Activated naive CD8-positive, alpha-beta T cell (primary cell): ENCODE measurements around the gene PLXNA1.

Experiments used
- H3K27ac Mint-ChIP-seq: one replicate; pipeline ENCODE4 v1.8.0; 2021; ENCODE audit warnings: mixed read lengths
- H3K27me3 Mint-ChIP-seq: one replicate; pipeline ENCODE4 v1.8.0; 2021; ENCODE audit warnings: mixed read lengths
- H3K36me3 Mint-ChIP-seq: one replicate; pipeline ENCODE4 v1.8.0; 2021; ENCODE audit warnings: mixed read lengths
- H3K4me1 Mint-ChIP-seq: one replicate; pipeline ENCODE4 v1.8.0; 2021; ENCODE audit warnings: low read depth, mixed read lengths
- H3K4me3 Mint-ChIP-seq: one replicate; pipeline ENCODE4 v1.8.0; 2021; ENCODE audit warnings: mild to moderate bottlenecking, mixed read lengths
- H3K9me3 Mint-ChIP-seq: one replicate; pipeline ENCODE4 v1.8.0; 2021; ENCODE audit warnings: low read depth, mixed read lengths

PLXNA1 gene

DNA sequence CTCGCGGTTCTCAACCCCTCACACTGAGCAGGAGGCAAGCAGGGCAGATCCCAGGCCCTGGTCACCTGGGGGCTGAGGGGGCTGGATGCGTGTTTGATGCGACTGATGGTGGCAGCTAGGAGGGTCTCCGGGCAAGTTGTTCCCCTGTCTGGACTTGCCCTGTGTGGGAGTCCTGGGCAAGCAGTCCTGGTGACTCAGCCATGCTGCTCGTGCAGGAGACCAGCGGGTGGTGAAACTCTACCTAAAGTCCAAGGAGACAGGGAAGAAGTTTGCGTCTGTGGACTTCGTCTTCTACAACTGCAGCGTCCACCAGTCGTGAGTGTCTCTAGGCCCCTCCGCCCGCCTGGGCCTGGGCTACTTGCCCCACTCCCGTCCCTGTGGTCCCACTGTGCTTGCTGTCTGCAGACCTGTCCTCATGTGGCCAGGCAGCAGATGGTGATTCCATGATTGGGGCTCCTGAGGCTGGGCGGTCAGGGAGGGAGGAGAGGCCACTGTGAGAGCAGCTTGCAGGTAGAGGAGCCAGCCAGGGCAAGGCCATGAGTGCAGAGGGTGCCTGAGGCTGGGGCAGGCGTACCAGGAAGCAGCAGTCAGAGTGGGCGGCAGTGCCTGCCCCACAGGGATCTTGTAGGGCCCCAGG lies 23.1 kb downstream of the PLXNA1 start:
- Mint-ChIP-seq H3K9me3 (no peaks in the 10 kb centered on the region), H3K27me3 (no peaks in the 10 kb centered on the region), H3K4me1 (no peaks in the 10 kb centered on the region), H3K27ac (no peak overlapping the region), H3K4me3 (no peak overlapping the region), H3K36me3 (no peaks in the 10 kb centered on the region)

DNA sequence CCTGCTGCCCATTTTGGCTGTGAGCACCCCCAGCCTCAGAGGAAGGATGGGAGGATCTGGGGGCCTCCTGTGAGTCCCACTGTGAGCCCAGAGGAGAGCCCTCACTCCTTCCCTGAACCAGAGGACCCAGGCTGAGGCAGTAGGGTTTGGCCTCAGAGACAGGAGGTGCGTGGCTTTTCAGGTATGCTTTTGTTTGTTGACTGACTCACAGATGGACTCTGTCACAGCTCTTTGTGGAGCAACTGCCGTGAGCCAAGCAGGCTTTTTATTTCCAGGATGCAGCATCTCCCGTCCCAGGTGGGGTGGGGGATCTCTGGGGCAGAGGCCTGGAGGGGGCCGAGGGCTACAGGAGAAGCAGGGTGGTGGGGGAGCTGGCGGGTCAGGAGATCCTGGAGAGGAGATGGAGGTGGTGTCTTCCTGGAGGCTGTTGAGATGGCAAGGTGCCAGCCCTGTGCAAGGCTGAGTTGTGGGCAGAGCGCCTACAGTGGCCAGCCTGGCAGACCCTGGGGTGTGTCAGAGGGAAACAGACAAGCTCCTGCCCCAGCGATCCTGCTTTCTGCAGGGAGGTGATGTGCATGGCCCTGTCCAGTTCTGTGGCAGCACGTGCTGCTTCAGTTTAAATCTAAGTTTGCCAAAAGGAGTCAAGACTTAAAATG lies 24.0 kb downstream of the PLXNA1 start:
- Mint-ChIP-seq H3K36me3 (no peaks in the 10 kb centered on the region), H3K27me3 (no peaks in the 10 kb centered on the region), H3K9me3 (no peaks in the 10 kb centered on the region), H3K4me3 (no peak overlapping the region), H3K27ac (no peak overlapping the region), H3K4me1 (no peaks in the 10 kb centered on the region)

DNA sequence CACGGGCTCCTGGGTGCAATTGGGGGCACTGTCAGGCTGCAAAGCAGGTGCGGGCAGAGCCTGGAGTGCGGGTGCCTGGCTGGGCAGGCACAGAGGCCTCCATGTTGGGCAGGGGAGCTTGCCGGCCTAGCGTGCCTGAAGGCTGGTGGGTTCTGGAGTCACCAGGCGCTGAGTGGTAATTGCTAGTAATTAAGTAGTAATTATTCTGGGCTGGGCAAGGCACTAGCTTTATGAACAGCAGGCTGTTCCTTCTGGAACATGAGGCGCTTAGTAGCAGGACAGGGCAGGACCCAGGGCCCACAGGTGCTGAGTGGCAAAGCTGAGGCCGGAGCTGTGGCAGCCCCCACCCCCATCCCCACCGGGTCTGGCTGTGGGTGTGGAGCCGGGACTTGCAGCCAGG lies 25.3 kb downstream of the PLXNA1 start:
- no peaks in the 10 kb centered on the region for H3K36me3 Mint-ChIP-seq
- H3K9me3 Mint-ChIP-seq, result no peaks in the 10 kb centered on the region
- H3K27ac Mint-ChIP-seq, result no peak overlapping the region
- no peaks in the 10 kb centered on the region for H3K27me3 Mint-ChIP-seq
- no peak overlapping the region for H3K4me3 Mint-ChIP-seq
- H3K4me1 Mint-ChIP-seq, result no peaks in the 10 kb centered on the region

DNA sequence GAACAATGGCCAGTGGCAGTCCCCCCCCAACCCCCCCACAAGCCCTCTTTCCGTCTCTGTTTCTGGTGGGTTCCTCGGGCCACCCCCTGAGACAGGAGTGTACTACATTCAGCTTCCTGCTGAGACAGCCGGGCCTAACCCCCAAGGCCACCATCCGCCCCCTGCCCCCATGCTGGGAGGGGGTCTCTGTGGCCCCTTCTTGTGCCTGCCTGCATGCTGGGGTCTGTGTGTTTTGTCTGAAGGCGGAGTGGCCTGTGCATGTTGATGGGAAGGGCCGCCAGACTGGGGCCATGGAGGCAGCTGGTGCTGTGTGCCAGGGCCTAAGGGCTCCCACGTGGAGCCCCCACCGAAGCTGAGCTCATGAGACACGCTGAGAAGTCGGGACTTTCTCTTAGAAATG lies 26.6 kb downstream of the PLXNA1 start:
- no peaks in the 10 kb centered on the region for H3K4me1 Mint-ChIP-seq
- H3K4me3 Mint-ChIP-seq, result no peak overlapping the region
- no peaks in the 10 kb centered on the region for H3K9me3 Mint-ChIP-seq
- no peak overlapping the region for H3K27ac Mint-ChIP-seq
- H3K36me3 Mint-ChIP-seq, result no peaks in the 10 kb centered on the region
- H3K27me3 Mint-ChIP-seq, result no peaks in the 10 kb centered on the region

DNA sequence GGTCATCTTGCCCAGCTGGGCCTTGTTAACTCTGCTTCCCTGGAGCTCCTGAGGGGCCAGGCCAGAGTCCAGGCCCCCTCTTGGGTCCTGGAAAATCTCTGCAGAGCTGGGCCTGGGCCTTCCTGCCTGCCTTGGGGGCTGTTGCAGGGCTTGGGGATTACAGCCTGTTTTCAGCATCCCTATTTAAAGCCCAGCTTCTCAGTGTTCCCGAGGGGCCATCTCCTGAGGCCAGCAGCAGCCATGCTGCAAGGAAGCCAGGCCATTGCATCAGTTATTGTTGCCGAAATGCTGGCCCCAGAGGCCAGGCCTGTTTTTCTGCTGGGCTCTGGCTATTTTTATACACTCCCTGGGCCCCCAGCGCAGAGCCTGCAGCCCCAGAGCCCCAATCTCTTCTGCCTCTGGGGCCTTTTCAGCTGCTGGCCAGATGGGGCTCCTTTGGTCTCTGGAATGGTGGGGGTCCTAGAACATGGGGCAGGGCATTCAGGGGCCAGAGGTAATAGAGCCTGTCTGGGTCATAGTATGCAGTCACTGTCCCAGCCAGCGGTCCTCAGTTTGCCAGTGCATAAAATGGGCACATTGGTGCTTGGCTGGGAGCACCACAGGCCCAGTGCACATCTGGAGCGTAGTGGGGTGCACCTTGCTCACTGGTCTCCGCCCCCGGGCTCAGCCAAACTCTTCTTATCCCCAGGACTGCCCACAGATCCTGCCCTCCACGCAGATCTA lies 28.5 kb downstream of the PLXNA1 start:
- Mint-ChIP-seq H3K4me1 (no peaks in the 10 kb centered on the region), H3K27me3 (no peaks in the 10 kb centered on the region), H3K9me3 (no peaks in the 10 kb centered on the region), H3K4me3 (no peak overlapping the region), H3K27ac (no peak overlapping the region), H3K36me3 (no peaks in the 10 kb centered on the region)

DNA sequence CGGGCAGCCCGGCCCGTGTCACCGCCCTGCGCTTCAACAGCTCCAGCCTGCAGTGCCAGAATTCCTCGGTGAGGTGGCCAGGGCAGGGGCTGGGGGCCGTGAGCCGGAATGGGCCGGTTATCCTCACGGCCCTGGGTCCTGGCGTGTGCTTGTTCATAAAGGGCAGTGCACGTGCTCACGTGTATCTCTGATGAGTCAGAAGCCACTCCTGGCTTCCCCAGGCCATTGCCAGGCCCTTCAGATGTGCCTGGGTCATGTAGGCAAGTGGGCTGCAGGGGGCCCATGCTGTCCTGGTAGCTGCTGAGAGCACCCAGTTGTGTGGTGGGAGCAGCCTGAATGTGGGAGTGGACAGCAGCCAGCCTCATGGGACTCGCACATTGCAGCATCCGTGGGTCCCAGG lies 29.2 kb downstream of the PLXNA1 start:
- H3K36me3 Mint-ChIP-seq, result no peaks in the 10 kb centered on the region
- no peak overlapping the region for H3K4me3 Mint-ChIP-seq
- no peaks in the 10 kb centered on the region for H3K4me1 Mint-ChIP-seq
- no peaks in the 10 kb centered on the region for H3K27me3 Mint-ChIP-seq
- H3K9me3 Mint-ChIP-seq, result no peaks in the 10 kb centered on the region
- no peak overlapping the region for H3K27ac Mint-ChIP-seq

DNA sequence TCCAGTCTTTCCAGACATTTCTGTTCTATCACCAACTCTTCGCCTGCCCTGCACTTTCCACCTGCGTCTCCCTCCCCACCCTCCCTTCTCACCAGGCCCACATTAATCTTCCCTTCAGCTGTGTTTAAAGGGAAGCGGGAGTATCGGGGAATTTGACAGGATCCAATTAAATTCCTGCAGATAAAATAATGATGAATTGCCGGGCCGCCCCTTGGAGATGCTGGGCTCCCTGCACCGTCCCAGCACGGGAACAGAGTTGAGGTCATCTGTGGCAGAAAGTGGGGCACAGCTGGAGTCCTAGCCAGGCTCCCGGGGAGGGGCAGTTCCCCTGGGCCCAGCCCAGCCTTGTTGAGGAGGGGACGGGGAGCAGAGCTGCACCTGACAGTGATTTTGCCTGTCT lies 30.3 kb downstream of the PLXNA1 start:
- H3K36me3 Mint-ChIP-seq, result no peaks in the 10 kb centered on the region
- no peaks in the 10 kb centered on the region for H3K9me3 Mint-ChIP-seq
- no peaks in the 10 kb centered on the region for H3K27me3 Mint-ChIP-seq
- no peaks in the 10 kb centered on the region for H3K4me1 Mint-ChIP-seq
- no peak overlapping the region for H3K27ac Mint-ChIP-seq
- no peak overlapping the region for H3K4me3 Mint-ChIP-seq

DNA sequence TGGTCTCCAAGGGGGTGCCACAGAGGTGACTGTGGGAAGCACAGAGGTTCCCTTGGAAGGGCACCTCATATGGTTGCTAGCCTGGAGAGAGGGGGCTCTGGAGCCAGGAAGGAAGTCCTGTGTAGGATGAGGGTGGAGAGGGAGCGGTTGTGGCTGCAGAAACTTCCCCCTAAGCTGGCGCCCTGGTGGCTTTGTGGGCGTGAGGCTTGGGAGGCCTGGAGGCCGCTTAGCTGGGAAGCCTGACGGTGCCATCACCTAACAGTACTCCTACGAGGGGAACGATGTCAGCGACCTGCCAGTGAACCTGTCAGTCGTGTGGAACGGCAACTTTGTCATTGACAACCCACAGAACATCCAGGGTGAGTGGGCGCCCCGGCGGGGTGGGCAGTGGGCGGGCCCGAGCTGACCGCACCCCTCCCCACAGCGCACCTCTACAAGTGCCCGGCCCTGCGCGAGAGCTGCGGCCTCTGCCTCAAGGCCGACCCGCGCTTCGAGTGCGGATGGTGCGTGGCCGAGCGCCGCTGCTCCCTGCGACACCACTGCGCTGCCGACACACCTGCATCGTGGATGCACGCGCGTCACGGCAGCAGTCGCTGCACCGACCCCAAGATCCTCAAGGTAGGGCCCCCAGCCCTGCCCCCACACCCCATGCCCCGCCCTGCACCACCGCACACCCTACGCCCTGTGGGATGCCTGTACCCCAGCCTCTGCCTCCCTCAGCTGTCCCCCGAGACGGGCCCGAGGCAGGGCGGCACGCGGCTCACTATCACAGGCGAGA lies 31.0 kb downstream of the PLXNA1 start:
- Mint-ChIP-seq H3K4me1 (no peaks in the 10 kb centered on the region), H3K27ac (no peak overlapping the region), H3K36me3 (no peaks in the 10 kb centered on the region), H3K4me3 (no peak overlapping the region), H3K27me3 (no peaks in the 10 kb centered on the region), H3K9me3 (no peaks in the 10 kb centered on the region)

DNA sequence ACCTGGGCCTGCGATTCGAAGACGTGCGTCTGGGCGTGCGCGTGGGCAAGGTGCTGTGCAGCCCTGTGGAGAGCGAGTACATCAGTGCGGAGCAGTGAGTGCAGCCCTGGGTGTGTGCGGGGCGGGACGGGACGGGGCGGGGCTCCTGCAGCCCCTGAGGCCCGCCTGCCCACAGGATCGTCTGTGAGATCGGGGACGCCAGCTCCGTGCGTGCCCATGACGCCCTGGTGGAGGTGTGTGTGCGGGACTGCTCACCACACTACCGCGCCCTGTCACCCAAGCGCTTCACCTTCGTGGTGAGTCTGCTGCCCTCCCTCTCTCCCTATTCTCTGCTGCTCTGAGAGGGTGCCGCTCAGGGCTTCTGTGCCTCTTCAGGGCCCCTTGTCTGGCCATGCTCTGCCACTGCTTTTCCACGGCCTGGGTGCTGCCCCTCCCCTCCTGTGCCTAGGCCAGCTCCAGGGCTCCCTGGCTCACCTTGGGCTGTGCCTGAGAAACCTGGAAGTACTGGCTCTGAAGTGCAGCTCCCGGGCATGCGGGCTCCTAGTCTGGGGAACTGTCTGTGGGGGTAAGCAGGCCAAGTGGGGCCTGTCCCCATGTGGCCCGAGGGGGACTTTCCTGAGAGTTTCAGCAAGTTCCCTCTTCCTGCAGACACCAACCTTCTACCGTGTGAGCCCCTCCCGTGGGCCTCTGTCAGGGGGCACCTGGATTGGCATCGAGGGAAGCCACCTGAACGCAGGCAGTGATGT lies 31.8 kb downstream of the PLXNA1 start:
- H3K36me3 Mint-ChIP-seq, result no peaks in the 10 kb centered on the region
- H3K4me3 Mint-ChIP-seq, result no peak overlapping the region
- no peaks in the 10 kb centered on the region for H3K4me1 Mint-ChIP-seq
- H3K27me3 Mint-ChIP-seq, result no peaks in the 10 kb centered on the region
- H3K9me3 Mint-ChIP-seq, result no peaks in the 10 kb centered on the region
- no peak overlapping the region for H3K27ac Mint-ChIP-seq

DNA sequence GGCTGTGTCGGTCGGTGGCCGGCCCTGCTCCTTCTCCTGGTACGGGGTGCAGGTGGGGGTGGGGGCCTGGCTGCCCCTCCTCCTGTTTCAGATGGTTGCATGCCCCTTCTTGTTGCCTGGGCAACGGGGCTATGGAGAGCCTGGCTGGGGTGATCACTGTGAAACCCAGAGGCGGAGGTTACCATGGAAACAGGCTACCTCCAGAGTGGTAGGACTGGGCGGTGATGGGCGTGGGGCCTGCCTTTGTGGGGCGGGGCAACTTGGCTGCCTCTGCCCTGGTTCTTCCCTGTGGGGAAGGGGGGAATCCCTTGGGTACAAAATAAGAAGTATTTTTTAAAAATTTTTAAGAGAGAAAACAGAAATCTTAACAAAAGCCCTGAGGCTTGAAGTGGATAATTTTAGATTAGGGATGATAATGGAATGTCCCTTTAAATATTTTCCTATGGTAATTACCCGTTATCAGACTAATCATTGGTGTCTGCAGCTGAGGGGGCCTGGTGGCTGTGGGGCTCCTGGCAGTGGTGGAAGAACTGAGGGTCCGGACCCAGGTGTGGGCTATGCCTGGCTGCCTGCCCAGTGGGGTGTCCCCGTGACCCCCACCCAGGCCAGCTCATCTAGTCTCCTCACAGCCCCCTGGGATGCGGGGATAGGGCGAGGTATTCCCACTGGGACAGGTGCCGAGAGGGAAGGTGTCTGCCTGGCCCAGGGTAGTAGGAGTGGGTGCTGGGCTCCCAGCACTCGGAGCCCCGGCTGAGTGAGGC lies 32.5 kb downstream of the PLXNA1 start:
- Mint-ChIP-seq H3K4me3 (no peak overlapping the region), H3K27ac (no peak overlapping the region), H3K27me3 (no peaks in the 10 kb centered on the region), H3K36me3 (no peaks in the 10 kb centered on the region), H3K4me1 (no peaks in the 10 kb centered on the region), H3K9me3 (no peaks in the 10 kb centered on the region)

DNA sequence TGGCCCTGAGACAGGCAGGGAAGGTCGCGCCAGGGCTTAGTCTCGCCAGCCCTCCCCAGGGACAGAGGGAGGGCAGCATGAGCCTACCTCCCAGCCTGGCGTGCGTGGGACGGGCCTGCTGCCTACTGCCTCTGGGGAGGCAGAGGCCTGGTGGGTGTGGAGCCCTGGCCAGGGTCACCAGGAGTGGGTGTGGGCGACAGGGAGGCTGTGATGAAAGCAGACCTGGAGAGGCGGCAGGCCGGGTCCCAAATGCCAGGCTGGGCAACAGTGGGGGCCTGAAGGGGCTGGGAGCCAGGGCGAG lies 33.1 kb downstream of the PLXNA1 start:
- no peaks in the 10 kb centered on the region for H3K36me3 Mint-ChIP-seq
- H3K9me3 Mint-ChIP-seq, result no peaks in the 10 kb centered on the region
- no peaks in the 10 kb centered on the region for H3K27me3 Mint-ChIP-seq
- H3K27ac Mint-ChIP-seq, result no peak overlapping the region
- H3K4me1 Mint-ChIP-seq, result no peaks in the 10 kb centered on the region
- no peak overlapping the region for H3K4me3 Mint-ChIP-seq

DNA sequence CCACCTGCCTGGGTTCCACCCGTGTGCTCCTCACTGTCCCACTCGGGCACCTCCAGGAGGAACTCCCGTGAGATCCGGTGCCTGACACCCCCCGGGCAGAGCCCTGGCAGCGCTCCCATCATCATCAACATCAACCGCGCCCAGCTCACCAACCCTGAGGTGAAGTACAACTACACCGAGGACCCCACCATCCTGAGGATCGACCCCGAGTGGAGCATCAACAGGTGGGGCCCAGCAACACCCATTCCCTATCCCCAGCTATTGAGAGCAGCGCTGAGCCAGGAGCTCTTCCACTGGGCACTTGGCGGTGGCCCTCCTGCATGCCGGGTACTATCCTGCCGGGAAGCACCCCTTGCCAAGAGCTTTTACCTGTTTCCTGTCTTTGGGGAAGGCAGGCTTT lies 33.5 kb downstream of the PLXNA1 start:
- H3K9me3 Mint-ChIP-seq, result no peaks in the 10 kb centered on the region
- H3K27ac Mint-ChIP-seq, result no peak overlapping the region
- no peak overlapping the region for H3K4me3 Mint-ChIP-seq
- H3K36me3 Mint-ChIP-seq, result peaks cover 4% of the 10 kb centered on the region
- H3K27me3 Mint-ChIP-seq, result no peaks in the 10 kb centered on the region
- no peaks in the 10 kb centered on the region for H3K4me1 Mint-ChIP-seq

DNA sequence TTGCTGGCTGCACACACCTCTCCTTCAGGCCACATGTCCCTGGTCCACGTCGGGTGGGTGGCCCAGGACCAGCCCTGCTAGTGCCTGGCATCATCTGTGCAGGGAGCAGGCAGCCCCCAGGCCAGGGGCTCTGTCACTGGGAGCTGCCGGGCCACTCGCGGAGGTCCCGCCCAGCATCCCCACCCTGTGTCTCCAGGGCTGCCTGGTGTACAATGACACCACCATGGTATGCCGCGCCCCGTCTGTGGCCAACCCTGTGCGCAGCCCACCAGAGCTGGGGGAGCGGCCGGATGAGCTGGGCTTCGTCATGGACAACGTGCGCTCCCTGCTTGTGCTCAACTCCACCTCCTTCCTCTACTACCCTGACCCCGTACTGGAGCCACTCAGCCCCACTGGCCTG lies 34.3 kb downstream of the PLXNA1 start:
- Mint-ChIP-seq H3K27me3 (no peaks in the 10 kb centered on the region), H3K4me3 (no peak overlapping the region), H3K9me3 (no peaks in the 10 kb centered on the region), H3K27ac (no peak overlapping the region), H3K36me3 (peaks cover 4% of the 10 kb centered on the region), H3K4me1 (no peaks in the 10 kb centered on the region)

DNA sequence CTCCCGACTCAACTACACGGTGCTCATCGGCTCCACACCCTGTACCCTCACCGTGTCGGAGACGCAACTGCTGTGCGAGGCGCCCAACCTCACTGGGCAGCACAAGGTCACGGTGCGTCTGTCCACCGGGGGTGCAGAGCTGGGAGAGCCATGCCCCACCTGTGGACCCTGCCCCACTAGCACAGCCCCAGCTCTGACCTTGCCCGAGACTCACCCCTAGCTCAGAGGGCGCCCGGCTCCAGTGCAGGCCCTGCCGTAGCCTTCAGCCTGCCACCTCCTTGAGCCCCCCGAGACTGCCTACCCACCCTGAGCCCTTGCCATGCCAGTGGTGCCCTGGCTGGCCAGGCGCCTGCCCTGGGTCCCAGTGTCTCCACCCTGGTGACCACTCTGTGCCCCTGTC lies 34.9 kb downstream of the PLXNA1 start:
- H3K4me3 Mint-ChIP-seq, result no peak overlapping the region
- peaks cover 4% of the 10 kb centered on the region for H3K36me3 Mint-ChIP-seq
- H3K27me3 Mint-ChIP-seq, result no peaks in the 10 kb centered on the region
- no peaks in the 10 kb centered on the region for H3K4me1 Mint-ChIP-seq
- H3K27ac Mint-ChIP-seq, result no peak overlapping the region
- no peaks in the 10 kb centered on the region for H3K9me3 Mint-ChIP-seq
